Measurements from ENCODE around the gene OR10AD1. TPM values are rescaled to one million over a fixed set of nuclear protein-coding genes. Genes with fewer than 3 reads are reported as not detected.
"Not testable (repeated sequence)": the region's sequence is repeated elsewhere in the genome, so short reads cannot be mapped to it uniquely, and the experiment has no call there.

The OR10AD1 gene
- total and polyA plus RNA-seq, 10 of the 15 experiments (the other 5 are each of a cell fraction or from before 2014, with no cell fraction given) = 0.04 to 0.12 TPM; not detected in 8

- POLR2A ChIA-PET; H4K20me1 ChIP-seq (ENCODE audit: control insufficient read depth, insufficient read depth); H3K79me2 ChIP-seq (ENCODE audit: control insufficient read depth, insufficient read depth, low read length); H3K27me3 ChIP-seq (replicated peaks in 1 of 2; ENCODE audit: control insufficient read depth in 2 of 2, insufficient read depth in 2 of 2, low read length in 1 of 2); FAIRE-seq; ATAC-seq; in situ Hi-C loops (cut with MboI); H3K4me3 ChIP-seq; BruUV-seq (replicated peaks); H3K9ac ChIP-seq (ENCODE audit: control insufficient read depth, insufficient read depth, low read length); H3K4me1 ChIP-seq (ENCODE audit: control insufficient read depth, insufficient read depth, low read length); H2AFZ ChIP-seq (ENCODE audit: control insufficient read depth, low read depth, low read length); H3K36me3 ChIP-seq (ENCODE audit: control insufficient read depth in 2 of 2, insufficient read depth in 2 of 2, low read length in 1 of 2); RAD21 ChIA-PET (ENCODE audit: unreplicated experiment); DNase-seq (ENCODE audit: low read depth, low spot score); H3K4me2 ChIP-seq (ENCODE audit: control insufficient read depth, insufficient read depth); SMC1A ChIA-PET (ENCODE audit: uncharacterized antibody, unreplicated experiment); H3K9me3 ChIP-seq (replicated peaks; ENCODE audit: control insufficient read depth, insufficient read depth, low read length); H3K27ac ChIP-seq (ENCODE audit: control insufficient read depth, insufficient read depth); intact Hi-C loops (cut with micrococcal nuclease; ENCODE audit: unreplicated experiment): not testable (repeated sequence)
- CTCF ChIA-PET = interaction anchor here (0.6 kb wide), 1 partner anchor 280 kb away, joined by 3 read pairs; no protein-coding TSS in a partner anchor
- whole genome bisulfite sequencing (ENCODE audit: insufficient coverage, insufficient replicate concordance, low lambda C conversion rate, missing lambda C conversion rate) = 97% methylated on average over 2 of the region's 2 CpGs
Measured at GRCh38 chr12:48231169-48231958, 28.3 kb upstream of the OR10AD1 start.

DNA sequence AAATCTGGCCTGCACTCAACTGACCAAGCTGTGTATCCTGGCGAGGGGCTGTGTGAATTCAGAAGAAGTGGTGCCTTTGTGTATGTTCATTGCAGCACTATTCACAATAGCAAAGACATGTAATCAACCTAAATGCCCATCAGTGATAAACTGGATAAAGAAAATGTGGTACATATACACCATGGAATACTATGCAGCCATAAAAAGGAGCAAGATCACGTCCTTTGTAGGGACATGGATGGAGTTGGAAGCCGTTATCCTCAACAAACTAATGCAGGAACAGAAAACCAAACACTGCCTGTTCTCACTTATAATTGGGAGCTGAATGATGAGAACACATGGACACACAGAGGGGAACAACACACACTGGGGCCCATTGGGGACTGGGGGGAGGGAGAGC lies 21.4 kb upstream of the OR10AD1 start:
- H3K27me3 ChIP-seq (replicated peaks in 1 of 2; ENCODE audit: control insufficient read depth in 2 of 2, insufficient read depth in 2 of 2, low read length in 1 of 2); H3K9me3 ChIP-seq (replicated peaks; ENCODE audit: control insufficient read depth, insufficient read depth, low read length); SMC1A ChIA-PET (ENCODE audit: uncharacterized antibody, unreplicated experiment); DNase-seq (ENCODE audit: low read depth, low spot score); RAD21 ChIA-PET (ENCODE audit: unreplicated experiment); intact Hi-C loops (cut with micrococcal nuclease; ENCODE audit: unreplicated experiment); BruUV-seq (replicated peaks); H3K79me2 ChIP-seq (ENCODE audit: control insufficient read depth, insufficient read depth, low read length); FAIRE-seq; H3K36me3 ChIP-seq (ENCODE audit: control insufficient read depth in 2 of 2, insufficient read depth in 2 of 2, low read length in 1 of 2); H3K4me2 ChIP-seq (ENCODE audit: control insufficient read depth, insufficient read depth); H4K20me1 ChIP-seq (ENCODE audit: control insufficient read depth, insufficient read depth); H3K9ac ChIP-seq (ENCODE audit: control insufficient read depth, insufficient read depth, low read length); H3K4me1 ChIP-seq (ENCODE audit: control insufficient read depth, insufficient read depth, low read length); H3K27ac ChIP-seq (ENCODE audit: control insufficient read depth, insufficient read depth); ATAC-seq; in situ Hi-C loops (cut with MboI); CTCF ChIA-PET; H3K4me3 ChIP-seq; H2AFZ ChIP-seq (ENCODE audit: control insufficient read depth, low read depth, low read length): not testable (repeated sequence)
- 5% methylated on average over 3 of the region's 3 CpGs for WGBS (ENCODE audit: insufficient coverage, insufficient replicate concordance, low lambda C conversion rate, missing lambda C conversion rate)
- POLR2A ChIA-PET = interaction anchor here (0.8 kb wide), 1 partner anchor 13 kb away, joined by 4 read pairs; no protein-coding TSS in a partner anchor
